ENCODE measurements around the gene MRGPRX4.

MRGPRX4 gene

GRCh38 chr11:18221274-18221876 lies 48.7 kb downstream of the MRGPRX4 start:
- DNase-seq (ENCODE audit: low read depth): no peak

- no peak for DNase-seq (ENCODE audit: low read depth)
Measured at GRCh38 chr11:18222814-18223421, 50.3 kb downstream of the MRGPRX4 start.

Measured in T-helper 22 cell (primary cell).